HepG2 (cell line): ENCODE data around the gene CDC42SE1. TPM values are rescaled to one million over a fixed set of nuclear protein-coding genes. Genes with fewer than 3 reads are reported as not detected.

Experiments used
- KAT7 ChIP-seq: IDR thresholded peaks from 2 replicates; pipeline ENCODE4 v1.6.1; 2018; ENCODE audit warnings: borderline replicate concordance, missing compliant biosample characterization
- MED13 ChIP-seq: sonication (generic); formaldehyde crosslinking; IDR thresholded peaks from 2 replicates; pipeline ENCODE4 v1.5.0; 2020; ENCODE audit warnings: missing genetic modification reagents
- RBM22 ChIP-seq: fragments of 200-400 bp; formaldehyde crosslinking; optimal IDR thresholded peaks from 2 replicates; pipeline ENCODE3; 2017; ENCODE audit warnings: mild to moderate bottlenecking, low read length, moderate library complexity
- RNF219 ChIP-seq: sonication (generic); formaldehyde crosslinking; IDR thresholded peaks from 2 replicates; pipeline ENCODE4 v1.5.0; 2020; ENCODE audit warnings: mild to moderate bottlenecking, missing genetic modification reagents
- SIN3A ChIP-seq: IDR thresholded peaks from 2 replicates; pipeline ENCODE4 v1.6.1; 2011; ENCODE audit warnings: low read depth, mild to moderate bottlenecking, control low read depth, low read length, borderline replicate concordance
- SP2 ChIP-seq: sonication (generic); formaldehyde crosslinking; IDR thresholded peaks from 2 replicates; pipeline ENCODE4 v1.5.1; 2020; ENCODE audit warnings: mild to moderate bottlenecking, missing genetic modification reagents
- SRSF1 ChIP-seq: fragments of 200-400 bp; formaldehyde crosslinking; optimal IDR thresholded peaks from 2 replicates; pipeline ENCODE3; 2017; ENCODE audit warnings: mild to moderate bottlenecking, low read depth, low read length, moderate library complexity
- TP53 ChIP-seq: sonication (generic); formaldehyde crosslinking; conservative IDR thresholded peaks from 2 replicates; pipeline ENCODE4 v1.4.0; 2020; ENCODE audit warnings: missing genetic modification reagents
- ZNF20 ChIP-seq: sonication (generic); formaldehyde crosslinking; IDR thresholded peaks from 2 replicates; pipeline ENCODE4 v1.4.0; 2020; ENCODE audit warnings: mild to moderate bottlenecking, moderate library complexity, missing genetic modification reagents
- ZNF264 ChIP-seq: sonication (generic); formaldehyde crosslinking; IDR thresholded peaks from 2 replicates; pipeline ENCODE4 v1.4.0; 2020; ENCODE audit warnings: missing genetic modification reagents
- ZNF674 ChIP-seq: sonication (generic); formaldehyde crosslinking; IDR thresholded peaks from 2 replicates; pipeline ENCODE4 v1.5.0; 2020; ENCODE audit warnings: low read depth, mild to moderate bottlenecking, missing genetic modification reagents
- ZNF83 ChIP-seq: sonication (generic); formaldehyde crosslinking; IDR thresholded peaks from 2 replicates; pipeline ENCODE4 v1.4.0; 2020; ENCODE audit warnings: missing genetic modification reagents, mild to moderate bottlenecking, borderline replicate concordance
- polyA plus RNA-seq, 8 experiments: library from polyadenylated mRNA; depleted of rRNA in 3 of 8; stranded (reverse) in 7 of 8; unstranded in 1 of 8; fragments of >200 nt; fragmentation: Illumina TruSeq in 4 of 8; extraction: Trizol in 4 of 8; gene quantifications; 2 replicates each; pipeline versions ENCODE4 v1.2.1 to v1.2.3, GENCODE V29; 2011 to 2016; ENCODE audit warnings: low read depth in 4 of 8, missing spikeins in 1 of 8, mixed read lengths in 1 of 8; ENCODE audit not compliant: insufficient read depth in 1 of 8
- total RNA-seq, 5 experiments: library from RNA; depleted of rRNA; stranded (reverse); fragments of >200 nt; fragmentation: Illumina TruSeq; extraction: Trizol; gene quantifications; 2 replicates each; pipeline ENCODE4 v1.2.3, GENCODE V29; 2016; ENCODE audit warnings: low read depth in 1 of 5
- TF ChIP-seq, protein P1 (sequence below): sonication (generic); formaldehyde crosslinking; IDR thresholded peaks from 2 replicates; pipeline ENCODE4 v1.5.0; 2020; ENCODE audit warnings: missing genetic modification reagents
- TF ChIP-seq, protein P2 (sequence below): sonication (generic); formaldehyde crosslinking; IDR thresholded peaks from 2 replicates; pipeline ENCODE4 v1.8.0; 2022; ENCODE audit warnings: missing genetic modification reagents, mild to moderate bottlenecking, inconsistent platforms, borderline replicate concordance
- TF ChIP-seq, protein P3 (sequence below): sonication (generic); formaldehyde crosslinking; IDR thresholded peaks from 2 replicates; pipeline ENCODE4 v1.5.1; 2020; ENCODE audit warnings: mild to moderate bottlenecking, missing genetic modification reagents

CDC42SE1 gene
- total and polyA plus RNA-seq, 2 of the 13 experiments (the other 11 are each of a cell fraction or from before 2014, with no cell fraction given), result 17.6 to 17.9 TPM

- TF ChIP-seq, protein P1, sequence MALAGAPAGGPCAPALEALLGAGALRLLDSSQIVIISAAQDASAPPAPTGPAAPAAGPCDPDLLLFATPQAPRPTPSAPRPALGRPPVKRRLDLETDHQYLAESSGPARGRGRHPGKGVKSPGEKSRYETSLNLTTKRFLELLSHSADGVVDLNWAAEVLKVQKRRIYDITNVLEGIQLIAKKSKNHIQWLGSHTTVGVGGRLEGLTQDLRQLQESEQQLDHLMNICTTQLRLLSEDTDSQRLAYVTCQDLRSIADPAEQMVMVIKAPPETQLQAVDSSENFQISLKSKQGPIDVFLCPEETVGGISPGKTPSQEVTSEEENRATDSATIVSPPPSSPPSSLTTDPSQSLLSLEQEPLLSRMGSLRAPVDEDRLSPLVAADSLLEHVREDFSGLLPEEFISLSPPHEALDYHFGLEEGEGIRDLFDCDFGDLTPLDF (CRISPR knock-in tag), result no peak
- TF ChIP-seq RBM22, result no peak
- TF ChIP-seq MED13 (CRISPR knock-in tag), result no peak
- no peak for TF ChIP-seq ZNF264 (CRISPR knock-in tag)
- TF ChIP-seq, protein P2, sequence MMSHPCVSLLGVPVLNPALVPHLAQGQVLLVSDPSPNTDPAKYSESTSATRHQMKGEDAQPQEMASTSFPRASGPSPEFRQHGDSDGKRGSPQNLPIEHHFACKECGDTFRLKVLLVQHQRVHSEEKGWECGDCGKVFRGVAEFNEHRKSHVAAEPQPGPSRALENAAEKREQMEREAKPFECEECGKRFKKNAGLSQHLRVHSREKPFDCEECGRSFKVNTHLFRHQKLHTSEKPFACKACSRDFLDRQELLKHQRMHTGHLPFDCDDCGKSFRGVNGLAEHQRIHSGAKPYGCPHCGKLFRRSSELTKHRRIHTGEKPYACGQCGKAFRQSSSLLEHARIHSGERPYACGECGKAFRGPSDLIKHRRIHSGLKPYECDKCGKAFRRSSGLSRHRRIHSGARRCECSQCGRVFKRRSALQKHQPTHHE (CRISPR knock-in tag), result no peak
- no peak for TF ChIP-seq ZNF20 (CRISPR knock-in tag)
- no peak for TF ChIP-seq SIN3A
- TF ChIP-seq RNF219, result no peak
- TF ChIP-seq, protein P3, sequence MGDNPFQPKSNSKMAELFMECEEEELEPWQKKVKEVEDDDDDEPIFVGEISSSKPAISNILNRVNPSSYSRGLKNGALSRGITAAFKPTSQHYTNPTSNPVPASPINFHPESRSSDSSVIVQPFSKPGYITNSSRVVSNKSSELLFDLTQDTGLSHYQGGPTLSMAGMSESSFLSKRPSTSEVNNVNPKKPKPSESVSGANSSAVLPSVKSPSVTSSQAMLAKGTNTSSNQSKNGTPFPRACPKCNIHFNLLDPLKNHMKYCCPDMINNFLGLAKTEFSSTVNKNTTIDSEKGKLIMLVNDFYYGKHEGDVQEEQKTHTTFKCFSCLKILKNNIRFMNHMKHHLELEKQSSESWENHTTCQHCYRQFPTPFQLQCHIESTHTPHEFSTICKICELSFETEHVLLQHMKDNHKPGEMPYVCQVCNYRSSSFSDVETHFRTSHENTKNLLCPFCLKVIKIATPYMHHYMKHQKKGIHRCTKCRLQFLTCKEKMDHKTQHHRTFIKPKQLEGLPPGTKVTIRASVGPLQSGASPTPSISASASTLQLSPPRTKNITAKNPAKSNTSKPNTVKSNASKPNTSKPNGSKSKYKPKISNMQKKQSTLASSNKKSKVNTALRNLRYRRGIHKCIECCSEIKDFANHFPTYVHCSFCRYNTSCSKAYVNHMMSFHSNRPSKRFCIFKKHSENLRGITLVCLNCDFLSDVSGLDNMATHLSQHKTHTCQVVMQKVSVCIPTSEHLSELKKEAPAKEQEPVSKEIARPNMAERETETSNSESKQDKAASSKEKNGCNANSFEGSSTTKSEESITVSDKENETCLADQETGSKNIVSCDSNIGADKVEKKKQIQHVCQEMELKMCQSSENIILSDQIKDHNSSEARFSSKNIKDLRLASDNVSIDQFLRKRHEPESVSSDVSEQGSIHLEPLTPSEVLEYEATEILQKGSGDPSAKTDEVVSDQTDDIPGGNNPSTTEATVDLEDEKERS (CRISPR knock-in tag), result no peak
- no peak for TF ChIP-seq ZNF83 (CRISPR knock-in tag)
- no peak for TF ChIP-seq ZNF674 (CRISPR knock-in tag)
- TF ChIP-seq SP2 (CRISPR knock-in tag), result no peak
- TF ChIP-seq TP53 (CRISPR knock-in tag), result no peak
- no peak for TF ChIP-seq KAT7 (CRISPR knock-in tag)
- no peak for TF ChIP-seq SRSF1
- TF ChIP-seq, all 625 proteins: peak for 0
Observed at GRCh38 chr1:151051356-151052009, 7.9 kb downstream of the CDC42SE1 start (continued).
